Activated CD4-positive, CD25-positive, alpha-beta regulatory T cell treated with anti-CD3 and anti-CD28 coated beads, Interleukin-2, amount 50 U/mL, for 16 hours (primary cell): ENCODE data around the gene ZNF513.

Experiments used
- DNase-seq: peaks from one replicate; pipeline ENCODE4 v3.0.0-alpha.2; 2020; ENCODE audit warnings: low read depth, low spot score

Gene ZNF513

GRCh38 chr2:27381577-27382181 is 1.1 kb upstream of the ZNF513 start:
- no peak for DNase-seq

- DNase-seq = no peak
These were observed 503 bp downstream of the ZNF513 start for GRCh38 chr2:27379836-27380625.

- no peak for DNase-seq
These were observed 1.1 kb downstream of the ZNF513 start for GRCh38 chr2:27379383-27379835.

- no peak for DNase-seq
These were observed 1.7 kb downstream of the ZNF513 start for GRCh38 chr2:27378809-27379290.

- DNase-seq = no peak
These were observed 2.3 kb downstream of the ZNF513 start for GRCh38 chr2:27378096-27378808.

- DNase-seq = no peak
These were observed 2.9 kb downstream of the ZNF513 start for GRCh38 chr2:27377618-27378095.

- no peak for DNase-seq
These were observed 3.5 kb downstream of the ZNF513 start for GRCh38 chr2:27376866-27377617.

- DNase-seq = no peak
These were observed 4.2 kb downstream of the ZNF513 start for GRCh38 chr2:27376151-27376865.

GRCh38 chr2:27375513-27376099 is 4.9 kb downstream of the ZNF513 start:
- DNase-seq = no peak

GRCh38 chr2:27373567-27373966 is 7.0 kb downstream of the ZNF513 start:
- no peak for DNase-seq

- no peak for DNase-seq
These were observed 7.6 kb downstream of the ZNF513 start for GRCh38 chr2:27372937-27373336.

- DNase-seq = no peak
These were observed 9.5 kb downstream of the ZNF513 start for GRCh38 chr2:27370816-27371620.

GRCh38 chr2:27370026-27370815 is 10.3 kb downstream of the ZNF513 start, which contains the start of the genes EIF2B4 and SNX17:
Gene EIF2B4, minus strand, starts transcription at chr2:27370338. Its CDS starts 24 bp downstream, at chr2:27370314.
Gene SNX17, plus strand, starts transcription at chr2:27370616. Its CDS starts 128 bp downstream, at chr2:27370744.
- DNase-seq = peak; percentile 99

GRCh38 chr2:27369471-27370025 is 11.0 kb downstream of the ZNF513 start:
- DNase-seq = no peak

- no peak for DNase-seq
These were observed 16.6 kb downstream of the ZNF513 start for GRCh38 chr2:27363933-27364332.

- no peak for DNase-seq
These were observed 17.7 kb downstream of the ZNF513 start for GRCh38 chr2:27362678-27363420.

GRCh38 chr2:27356382-27357181 is 24.0 kb downstream of the ZNF513 start, which contains the start of gene GTF3C2:
Gene GTF3C2, minus strand, starts transcription at chr2:27356764. Its CDS starts 13,210 bp downstream, at chr2:27343554.
- DNase-seq = peak; percentile 92
